Measurements from ENCODE around the gene BCL2L13. TPM values are rescaled to one million over a fixed set of nuclear protein-coding genes. Genes with fewer than 3 reads are reported as not detected.

The BCL2L13 gene
- total and polyA plus RNA-seq, 2 experiments from 2014 or later = 34.4 to 38.6 TPM

DNA sequence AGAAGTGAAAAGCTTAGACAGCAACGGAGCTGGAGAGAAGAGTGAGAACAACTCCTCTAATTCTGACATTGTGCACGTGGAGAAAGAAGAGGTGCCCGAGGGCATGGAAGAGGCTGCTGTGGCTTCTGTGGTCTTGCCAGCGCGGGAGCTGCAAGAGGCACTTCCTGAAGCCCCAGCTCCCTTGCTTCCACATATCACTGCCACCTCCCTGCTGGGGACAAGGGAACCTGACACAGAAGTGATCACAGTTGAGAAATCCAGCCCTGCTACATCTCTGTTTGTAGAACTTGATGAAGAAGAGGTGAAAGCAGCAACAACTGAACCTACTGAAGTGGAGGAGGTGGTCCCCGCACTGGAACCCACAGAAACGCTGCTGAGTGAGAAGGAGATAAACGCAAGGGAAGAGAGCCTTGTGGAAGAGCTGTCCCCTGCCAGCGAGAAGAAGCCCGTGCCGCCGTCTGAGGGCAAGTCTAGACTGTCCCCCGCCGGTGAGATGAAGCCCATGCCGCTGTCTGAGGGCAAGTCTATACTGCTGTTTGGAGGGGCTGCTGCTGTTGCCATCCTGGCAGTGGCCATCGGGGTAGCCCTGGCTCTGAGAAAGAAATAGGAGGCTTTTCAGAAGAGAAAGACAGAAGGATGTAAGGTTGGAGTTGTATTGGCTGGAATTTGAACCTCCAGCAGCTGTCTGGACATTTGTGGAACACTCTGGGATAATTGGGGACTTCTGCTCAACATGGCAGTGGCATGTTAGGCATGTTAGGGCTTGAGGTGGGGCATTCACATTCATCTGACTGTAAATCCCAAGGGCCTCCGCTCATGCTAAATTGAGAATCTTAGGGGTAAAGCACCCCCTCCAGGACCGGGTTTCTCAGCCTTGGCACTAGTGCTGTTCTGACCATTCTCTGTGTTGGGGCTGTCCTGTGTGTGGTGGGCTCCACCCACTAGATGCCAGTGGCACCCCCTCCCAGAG is 88.7 kb downstream of the BCL2L13 start:
- no peak overlapping the region for H3K27ac ChIP-seq
- H3K4me3 ChIP-seq = no peak overlapping the region
- DNase-seq (ENCODE audit: low spot score) = no peak
- no peak overlapping the region for H2AFZ ChIP-seq
- H3K4me2 ChIP-seq = no peak overlapping the region
- no peaks in the 10 kb centered on the region for H3K36me3 ChIP-seq (replicated peaks; ENCODE audit: insufficient read depth, low read depth)
- TF ChIP-seq CTCF (IDR thresholded peaks at IDR 0.05; ENCODE audit: poor library complexity) = no peak
- TF ChIP-seq EZH2phosphoT487 (IDR thresholded peaks at IDR 0.05; ENCODE audit: low read depth, severe bottlenecking, unreplicated experiment) = no peak
- TF ChIP-seq EZH2 (IDR thresholded peaks at IDR 0.05; ENCODE audit: borderline replicate concordance) = no peak
- H3K79me2 ChIP-seq = no peaks in the 10 kb centered on the region
- H3K27me3 ChIP-seq = no peaks in the 10 kb centered on the region
- WGBS (ENCODE audit: low lambda C conversion rate, missing lambda C conversion rate) = 95% methylated on average over 18 of the region's 18 CpGs
- H4K20me1 ChIP-seq (ENCODE audit: insufficient read depth, poor library complexity, severe bottlenecking) = no peaks in the 10 kb centered on the region
- H3K4me1 ChIP-seq (ENCODE audit: insufficient read depth) = no peaks in the 10 kb centered on the region
- H3K9me2 ChIP-seq (replicated peaks; ENCODE audit: insufficient read depth) = no peaks in the 10 kb centered on the region
- H3K9me3 ChIP-seq (ENCODE audit: low read depth) = no peaks in the 10 kb centered on the region

DNA sequence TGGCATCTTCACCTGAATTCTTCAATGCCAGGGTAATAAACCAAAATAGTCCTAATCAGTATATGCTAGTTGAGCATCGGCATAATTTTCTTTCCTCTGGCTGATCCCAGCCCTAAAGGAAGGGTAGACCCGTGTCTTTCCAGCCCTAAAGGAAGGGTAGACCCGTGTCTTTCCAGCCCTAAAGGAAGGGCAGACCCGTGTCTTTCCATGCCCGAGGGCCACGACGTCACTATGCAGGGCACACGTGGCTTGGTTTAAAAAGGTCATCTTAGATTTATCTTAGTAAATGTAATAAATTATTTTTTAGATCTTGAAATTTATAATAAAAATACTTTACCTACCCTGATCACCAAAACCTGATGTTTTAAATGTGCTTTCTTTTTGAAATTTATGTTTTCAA is 90.2 kb downstream of the BCL2L13 start:
- H3K4me1 ChIP-seq (ENCODE audit: insufficient read depth) = no peaks in the 10 kb centered on the region
- H3K9me3 ChIP-seq (ENCODE audit: low read depth) = no peaks in the 10 kb centered on the region
- no peaks in the 10 kb centered on the region for H3K79me2 ChIP-seq
- no peak overlapping the region for H3K4me2 ChIP-seq
- H3K36me3 ChIP-seq (replicated peaks; ENCODE audit: insufficient read depth, low read depth) = no peaks in the 10 kb centered on the region
- H2AFZ ChIP-seq = no peak overlapping the region
- TF ChIP-seq EZH2 (IDR thresholded peaks at IDR 0.05; ENCODE audit: borderline replicate concordance) (no peak), EZH2phosphoT487 (IDR thresholded peaks at IDR 0.05; ENCODE audit: low read depth, severe bottlenecking, unreplicated experiment) (no peak), CTCF (IDR thresholded peaks at IDR 0.05; ENCODE audit: poor library complexity) (no peak)
- WGBS (ENCODE audit: low lambda C conversion rate, missing lambda C conversion rate) = 94% methylated on average over 8 of the region's 8 CpGs
- H3K9me2 ChIP-seq (replicated peaks; ENCODE audit: insufficient read depth) = no peaks in the 10 kb centered on the region
- H3K27ac ChIP-seq = no peak overlapping the region
- DNase-seq (ENCODE audit: low spot score) = no peak
- no peak overlapping the region for H3K4me3 ChIP-seq
- H4K20me1 ChIP-seq (ENCODE audit: insufficient read depth, poor library complexity, severe bottlenecking) = no peaks in the 10 kb centered on the region
- H3K27me3 ChIP-seq = no peaks in the 10 kb centered on the region

GRCh38 chr22:17729561-17729960 is 91.0 kb downstream of the BCL2L13 start:
- no peaks in the 10 kb centered on the region for H4K20me1 ChIP-seq (ENCODE audit: insufficient read depth, poor library complexity, severe bottlenecking)
- 95% methylated on average over 6 of the region's 6 CpGs for WGBS (ENCODE audit: low lambda C conversion rate, missing lambda C conversion rate)
- H3K79me2 ChIP-seq = no peaks in the 10 kb centered on the region
- no peaks in the 10 kb centered on the region for H3K9me3 ChIP-seq (ENCODE audit: low read depth)
- H3K9me2 ChIP-seq (replicated peaks; ENCODE audit: insufficient read depth) = no peaks in the 10 kb centered on the region
- no peaks in the 10 kb centered on the region for H3K27me3 ChIP-seq
- no peak for DNase-seq (ENCODE audit: low spot score)
- H3K4me2 ChIP-seq = no peak overlapping the region
- H3K36me3 ChIP-seq (replicated peaks; ENCODE audit: insufficient read depth, low read depth) = no peaks in the 10 kb centered on the region
- H3K4me1 ChIP-seq (ENCODE audit: insufficient read depth) = no peaks in the 10 kb centered on the region
- H3K4me3 ChIP-seq = no peak overlapping the region
- H2AFZ ChIP-seq = no peak overlapping the region
- no peak overlapping the region for H3K27ac ChIP-seq
- TF ChIP-seq CTCF (IDR thresholded peaks at IDR 0.05; ENCODE audit: poor library complexity) (no peak), EZH2phosphoT487 (IDR thresholded peaks at IDR 0.05; ENCODE audit: low read depth, severe bottlenecking, unreplicated experiment) (no peak), EZH2 (IDR thresholded peaks at IDR 0.05; ENCODE audit: borderline replicate concordance) (no peak)

All from hepatocyte (in vitro differentiated cells).